ENCODE measurements around the gene ZNF831.

DNA sequence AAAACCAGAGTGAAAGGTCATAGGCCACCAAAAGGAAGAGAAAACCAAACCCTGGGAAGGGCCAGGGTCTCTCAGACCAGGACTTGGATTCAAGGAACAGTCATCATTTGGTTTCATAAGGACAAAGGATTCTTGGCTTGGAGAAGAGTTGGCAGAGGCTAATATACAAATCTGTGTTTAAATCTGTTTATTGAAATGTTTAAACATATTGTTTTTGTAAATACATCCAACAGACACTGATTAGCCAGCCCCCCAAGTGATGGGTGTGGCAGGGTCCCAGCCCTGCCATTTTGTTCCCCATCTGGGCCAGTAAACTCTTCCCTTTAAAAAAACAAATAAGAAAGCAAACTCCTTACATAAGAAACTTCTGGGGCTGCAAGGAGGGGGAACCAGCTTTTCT, 6.1 kb upstream of the ZNF831 start:
- no peak for TF ChIP-seq POLR2A (IDR thresholded peaks at IDR 0.05)
- TF ChIP-seq, protein P1, sequence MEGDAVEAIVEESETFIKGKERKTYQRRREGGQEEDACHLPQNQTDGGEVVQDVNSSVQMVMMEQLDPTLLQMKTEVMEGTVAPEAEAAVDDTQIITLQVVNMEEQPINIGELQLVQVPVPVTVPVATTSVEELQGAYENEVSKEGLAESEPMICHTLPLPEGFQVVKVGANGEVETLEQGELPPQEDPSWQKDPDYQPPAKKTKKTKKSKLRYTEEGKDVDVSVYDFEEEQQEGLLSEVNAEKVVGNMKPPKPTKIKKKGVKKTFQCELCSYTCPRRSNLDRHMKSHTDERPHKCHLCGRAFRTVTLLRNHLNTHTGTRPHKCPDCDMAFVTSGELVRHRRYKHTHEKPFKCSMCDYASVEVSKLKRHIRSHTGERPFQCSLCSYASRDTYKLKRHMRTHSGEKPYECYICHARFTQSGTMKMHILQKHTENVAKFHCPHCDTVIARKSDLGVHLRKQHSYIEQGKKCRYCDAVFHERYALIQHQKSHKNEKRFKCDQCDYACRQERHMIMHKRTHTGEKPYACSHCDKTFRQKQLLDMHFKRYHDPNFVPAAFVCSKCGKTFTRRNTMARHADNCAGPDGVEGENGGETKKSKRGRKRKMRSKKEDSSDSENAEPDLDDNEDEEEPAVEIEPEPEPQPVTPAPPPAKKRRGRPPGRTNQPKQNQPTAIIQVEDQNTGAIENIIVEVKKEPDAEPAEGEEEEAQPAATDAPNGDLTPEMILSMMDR (IDR thresholded peaks at IDR 0.05), result no peak
- TF ChIP-seq EP300 (IDR thresholded peaks at IDR 0.05), result no peak

All from suprapubic skin (tissue), 3 donors.